HG02571 (cell line): ENCODE results near the gene SLC6A15.

Experiments used
- ATAC-seq: cut with Tn5 transposase; IDR thresholded peaks from one replicate; pipeline ENCODE4 v1.9.1; 2021; ENCODE audit warnings: mild to moderate bottlenecking, moderate library complexity; ENCODE audit not compliant: unreplicated experiment

Gene SLC6A15

GRCh38 chr12:84912198-84913128, at the start of gene SLC6A15:
SLC6A15 (minus strand) TSS chr12:84912799; CDS start chr12:84892120, 20,679 bp downstream.
- ATAC-seq, result no peak

GRCh38 chr12:84960918-84961317, 48.3 kb upstream of the SLC6A15 start:
- no peak for ATAC-seq

- no peak for ATAC-seq
Measured at GRCh38 chr12:84955298-84955697, 42.7 kb upstream of the SLC6A15 start.

- no peak for ATAC-seq
Measured at GRCh38 chr12:84954415-84954814, 41.8 kb upstream of the SLC6A15 start.

- ATAC-seq, result no peak
Measured at GRCh38 chr12:84950971-84951546, 38.5 kb upstream of the SLC6A15 start.

GRCh38 chr12:84946753-84947152, 34.2 kb upstream of the SLC6A15 start:
- no peak for ATAC-seq

- no peak for ATAC-seq
Measured at GRCh38 chr12:84937415-84937814, 24.8 kb upstream of the SLC6A15 start.

GRCh38 chr12:84929501-84929900, 16.9 kb upstream of the SLC6A15 start:
- no peak for ATAC-seq

- no peak for ATAC-seq
Measured at GRCh38 chr12:84924981-84925380, 12.4 kb upstream of the SLC6A15 start.

GRCh38 chr12:84922693-84923092, 10.1 kb upstream of the SLC6A15 start:
- ATAC-seq, result no peak

- no peak for ATAC-seq
Measured at GRCh38 chr12:84920331-84920730, 7.7 kb upstream of the SLC6A15 start.

GRCh38 chr12:84919271-84919670, 6.7 kb upstream of the SLC6A15 start:
- ATAC-seq, result no peak

GRCh38 chr12:84913129-84913515, 523 bp upstream of the SLC6A15 start:
- ATAC-seq, result no peak

GRCh38 chr12:84911271-84912197, 1.1 kb downstream of the SLC6A15 start:
- ATAC-seq, result no peak

- ATAC-seq, result no peak
Measured at GRCh38 chr12:84910549-84911241, 1.9 kb downstream of the SLC6A15 start.

GRCh38 chr12:84904051-84904450, 8.5 kb downstream of the SLC6A15 start:
- ATAC-seq, result no peak

GRCh38 chr12:84891106-84891838, 21.3 kb downstream of the SLC6A15 start:
- ATAC-seq, result no peak

GRCh38 chr12:84889818-84890217, 22.8 kb downstream of the SLC6A15 start:
- ATAC-seq, result no peak

GRCh38 chr12:84888861-84889260, 23.7 kb downstream of the SLC6A15 start:
- ATAC-seq, result no peak

GRCh38 chr12:84877340-84877739, 35.3 kb downstream of the SLC6A15 start:
- ATAC-seq, result no peak
